ENCODE data around the gene DGKG. TPM values are rescaled to one million over a fixed set of nuclear protein-coding genes. Genes with fewer than 3 reads are reported as not detected.

Gene DGKG
- total and polyA plus RNA-seq, 2 of the 8 experiments (the other 6 are each of a cell fraction or from before 2014, with no cell fraction given): 0.30 to 0.48 TPM

DNA sequence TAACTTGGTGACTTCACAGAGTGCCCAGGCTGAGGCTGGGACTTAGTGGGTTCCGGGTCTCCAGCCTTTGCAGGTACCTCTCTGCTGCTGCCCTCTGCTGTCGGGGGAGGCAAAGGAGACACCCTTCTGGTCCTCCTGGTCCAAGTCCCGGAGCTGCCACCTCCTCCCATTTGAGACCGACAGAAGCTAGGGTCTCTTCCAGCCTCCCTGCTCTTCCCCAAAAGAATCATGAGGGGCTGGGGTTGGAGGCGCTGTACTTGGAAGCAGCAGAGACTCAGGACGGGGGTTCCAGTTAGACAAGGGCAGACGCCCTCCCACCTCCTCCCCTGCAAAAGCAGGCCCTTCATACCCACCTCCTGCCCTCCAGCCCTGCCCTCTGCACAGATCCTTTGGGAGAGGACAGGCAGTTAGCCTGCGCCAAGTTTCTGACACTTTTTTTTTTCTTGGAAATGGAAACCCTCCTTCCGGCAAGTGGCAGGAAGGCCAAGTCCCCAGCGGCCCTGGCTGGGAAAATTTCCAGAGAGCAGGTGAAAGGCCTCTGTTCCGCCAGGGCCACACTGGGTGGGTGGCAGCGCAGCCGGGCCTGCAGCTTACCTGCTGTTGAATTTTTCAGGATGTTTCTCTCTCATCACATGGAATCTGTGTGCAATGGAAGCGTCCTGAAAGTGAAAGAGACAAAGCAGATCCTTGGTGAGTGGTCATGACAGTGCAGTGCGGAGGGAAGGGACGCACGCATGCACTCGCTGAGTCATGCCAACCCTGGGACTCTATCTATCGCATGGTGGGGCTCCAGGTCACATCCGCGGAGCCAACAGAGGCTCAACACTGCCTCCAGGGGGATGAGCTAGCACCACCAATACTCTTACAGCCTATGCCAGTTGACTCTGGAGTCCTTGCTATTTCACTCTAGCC lies 119.9 kb downstream of the DGKG start (continued):
- no peak for TF ChIP-seq CBX8 (IDR thresholded peaks at IDR 0.05; ENCODE audit: borderline replicate concordance, low read depth, low read length)
- TF ChIP-seq NRF1 (IDR thresholded peaks at IDR 0.05; ENCODE audit: low read depth, low read length): no peak
- TF ChIP-seq, protein P1, sequence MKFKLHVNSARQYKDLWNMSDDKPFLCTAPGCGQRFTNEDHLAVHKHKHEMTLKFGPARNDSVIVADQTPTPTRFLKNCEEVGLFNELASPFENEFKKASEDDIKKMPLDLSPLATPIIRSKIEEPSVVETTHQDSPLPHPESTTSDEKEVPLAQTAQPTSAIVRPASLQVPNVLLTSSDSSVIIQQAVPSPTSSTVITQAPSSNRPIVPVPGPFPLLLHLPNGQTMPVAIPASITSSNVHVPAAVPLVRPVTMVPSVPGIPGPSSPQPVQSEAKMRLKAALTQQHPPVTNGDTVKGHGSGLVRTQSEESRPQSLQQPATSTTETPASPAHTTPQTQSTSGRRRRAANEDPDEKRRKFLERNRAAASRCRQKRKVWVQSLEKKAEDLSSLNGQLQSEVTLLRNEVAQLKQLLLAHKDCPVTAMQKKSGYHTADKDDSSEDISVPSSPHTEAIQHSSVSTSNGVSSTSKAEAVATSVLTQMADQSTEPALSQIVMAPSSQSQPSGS (IDR thresholded peaks at IDR 0.05; ENCODE audit: low read length): no peak
- no peak for TF ChIP-seq HDAC2 (IDR thresholded peaks at IDR 0.05; ENCODE audit: borderline replicate concordance in 1 of 2, low read depth in 2 of 2, low read length in 2 of 2)
- TF ChIP-seq CHD1 (IDR thresholded peaks at IDR 0.05; ENCODE audit: low read depth, low read length): no peak
- peak; percentile 99 for TF ChIP-seq BACH1 (IDR thresholded peaks at IDR 0.05; ENCODE audit: low read length)
- no peak for TF ChIP-seq KDM1A (IDR thresholded peaks at IDR 0.05; ENCODE audit: borderline replicate concordance, low read length)
- TF ChIP-seq, protein P2, sequence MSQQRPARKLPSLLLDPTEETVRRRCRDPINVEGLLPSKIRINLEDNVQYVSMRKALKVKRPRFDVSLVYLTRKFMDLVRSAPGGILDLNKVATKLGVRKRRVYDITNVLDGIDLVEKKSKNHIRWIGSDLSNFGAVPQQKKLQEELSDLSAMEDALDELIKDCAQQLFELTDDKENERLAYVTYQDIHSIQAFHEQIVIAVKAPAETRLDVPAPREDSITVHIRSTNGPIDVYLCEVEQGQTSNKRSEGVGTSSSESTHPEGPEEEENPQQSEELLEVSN (IDR thresholded peaks at IDR 0.05): no peak
- no peak for TF ChIP-seq GTF2F1 (IDR thresholded peaks at IDR 0.05; ENCODE audit: borderline replicate concordance, low read depth, low read length)
- TF ChIP-seq RBBP5 (IDR thresholded peaks at IDR 0.05; ENCODE audit: borderline replicate concordance, low read depth, low read length): no peak
- no peak for TF ChIP-seq KDM4A (IDR thresholded peaks at IDR 0.05; ENCODE audit: low read depth, low read length, severe bottlenecking)
- TF ChIP-seq RNF2 (IDR thresholded peaks at IDR 0.05; ENCODE audit: borderline replicate concordance, low read depth, low read length, missing control alignments, poor library complexity, severe bottlenecking): no peak
- TF ChIP-seq JUND (IDR thresholded peaks at IDR 0.05; ENCODE audit: low read length): peak; percentile 75
- peak; percentile 44; the same call in 1 of the 2 replicates for TF ChIP-seq TBP (IDR thresholded peaks at IDR 0.05; ENCODE audit: low read depth, low read length)
- no peak for TF ChIP-seq RXRA (IDR thresholded peaks at IDR 0.05; ENCODE audit: insufficient read depth, low read depth, low read length)
- TF ChIP-seq CHD2 (IDR thresholded peaks at IDR 0.05; ENCODE audit: low read length): no peak
- TF ChIP-seq JUN (IDR thresholded peaks at IDR 0.05; ENCODE audit: low read depth, low read length): no peak; the same call in 1 of the 2 replicates
- no peak for TF ChIP-seq POLR2A (IDR thresholded peaks at IDR 0.05; ENCODE audit: control extremely low read depth in 1 of 2, low read depth in 2 of 2, low read length in 2 of 2)
